Mammary epithelial cell (primary cell): ENCODE results near the gene KCNQ2.

Experiments
- CTCF ChIP-seq, 2 donors: IDR thresholded peaks in 1 of 2; conservative IDR thresholded peaks in 1 of 2; 2 replicates each; pipeline ENCODE4 v1.5.1; 2011 to 2012; ENCODE audit warnings: inconsistent platforms in 2 of 2, low read length in 2 of 2, mild to moderate bottlenecking in 2 of 2, control low read depth in 1 of 2, low read depth in 1 of 2; ENCODE audit not compliant: insufficient read depth in 1 of 2; ENCODE audit errors: extremely low read depth in 1 of 2
- EZH2 ChIP-seq: IDR thresholded peaks from 2 replicates; pipeline ENCODE4 v1.6.1; 2012; ENCODE audit warnings: low read length, inconsistent platforms, borderline replicate concordance

GRCh38 chr20:63418617-63419016, 53.8 kb downstream of the KCNQ2 start:
- TF ChIP-seq EZH2 (no peak), CTCF (conservative IDR thresholded peaks at IDR 0.05 in 1 of 2, IDR thresholded peaks at IDR 0.05 in 1 of 2; ENCODE audit: extremely low read depth in 1 of 2, insufficient read depth in 1 of 2, low read depth in 1 of 2, low read length in 2 of 2) (no peak)
